ENCODE measurements around the gene FOXRED1.
"Not testable (repeated sequence)": the region's sequence is repeated elsewhere in the genome, so short reads cannot be mapped to it uniquely, and the experiment has no call there.

Gene FOXRED1

DNA sequence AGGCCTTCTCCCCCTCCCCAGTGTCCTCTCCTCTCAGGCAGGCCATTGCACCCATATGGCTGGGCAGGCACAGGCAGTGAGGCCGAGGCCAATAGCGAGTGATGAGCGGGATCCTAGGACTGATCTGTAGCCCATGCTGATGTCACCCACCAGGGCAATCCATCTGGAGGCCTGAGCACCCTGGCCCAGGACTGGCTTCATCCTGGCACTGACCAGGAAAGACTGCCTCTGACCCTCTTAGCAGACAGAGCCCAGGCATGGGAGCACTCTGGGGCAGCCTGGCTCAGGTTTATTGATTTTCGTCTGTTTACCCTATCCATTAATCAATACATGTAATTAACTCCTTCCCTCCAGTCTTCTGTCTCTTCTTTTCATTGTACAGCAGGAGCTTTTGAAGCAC lies 8.8 kb downstream of the FOXRED1 start:
- DNase-seq, result no peak

DNA sequence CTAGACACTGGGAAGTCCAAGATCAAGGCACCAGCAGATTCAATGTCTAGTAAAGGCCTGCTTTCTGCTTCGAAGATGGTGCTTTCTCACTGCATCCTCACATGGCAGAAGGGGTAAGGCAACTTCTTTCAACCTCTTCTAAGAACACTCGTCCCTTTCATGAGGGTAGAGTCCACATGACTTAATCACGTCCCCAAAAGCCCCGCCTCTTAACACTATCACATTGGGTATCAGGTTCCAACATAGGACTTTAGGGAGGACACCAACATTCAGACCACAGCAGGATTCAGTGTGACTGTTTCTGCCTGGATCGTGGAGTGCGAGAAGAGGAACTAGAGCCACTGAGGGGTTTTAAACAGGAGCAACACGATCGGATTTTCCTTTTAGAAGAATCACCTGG lies 10.2 kb downstream of the FOXRED1 start:
- DNase-seq, result no peak

DNA sequence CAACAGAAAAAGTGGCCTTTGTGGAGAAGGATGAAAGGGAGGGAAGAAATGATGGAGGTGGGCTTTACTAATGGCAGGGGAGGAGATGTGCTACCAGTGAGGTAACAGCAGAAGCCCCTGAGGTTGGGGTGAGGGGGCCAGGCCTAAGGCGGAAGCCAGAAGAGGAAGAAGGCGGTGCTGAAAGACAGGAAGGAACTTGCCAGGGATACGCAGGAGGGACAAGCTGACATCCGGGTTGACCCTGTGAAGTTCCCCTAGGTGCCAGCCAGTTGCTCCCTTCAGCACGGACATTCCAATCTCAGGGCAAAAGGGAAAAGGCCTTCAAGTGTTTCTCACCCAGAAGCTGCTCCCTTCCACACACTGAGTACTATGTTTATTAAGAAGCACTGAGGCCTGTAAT lies 11.6 kb downstream of the FOXRED1 start:
- no peak for DNase-seq

DNA sequence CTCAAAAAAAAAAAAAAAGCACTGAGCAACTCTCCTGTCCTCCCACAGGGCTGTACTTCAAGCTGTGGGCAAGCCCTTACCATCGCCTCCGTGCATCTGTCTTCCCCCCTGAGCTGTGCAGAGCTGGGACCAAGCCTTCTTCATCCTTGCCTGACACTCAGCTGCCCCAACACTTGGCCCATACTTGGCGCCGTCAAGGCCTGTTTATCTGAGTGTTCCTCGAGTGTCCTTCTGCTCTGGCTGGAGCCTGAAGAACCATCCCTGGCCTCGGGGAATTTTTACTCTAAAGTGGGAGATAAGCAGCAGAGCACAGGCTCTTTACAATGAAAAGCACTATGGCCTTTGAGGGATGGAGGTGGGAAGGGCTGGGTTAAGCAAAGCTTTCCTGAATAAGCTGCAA lies 12.3 kb downstream of the FOXRED1 start:
- DNase-seq, result no peak

DNA sequence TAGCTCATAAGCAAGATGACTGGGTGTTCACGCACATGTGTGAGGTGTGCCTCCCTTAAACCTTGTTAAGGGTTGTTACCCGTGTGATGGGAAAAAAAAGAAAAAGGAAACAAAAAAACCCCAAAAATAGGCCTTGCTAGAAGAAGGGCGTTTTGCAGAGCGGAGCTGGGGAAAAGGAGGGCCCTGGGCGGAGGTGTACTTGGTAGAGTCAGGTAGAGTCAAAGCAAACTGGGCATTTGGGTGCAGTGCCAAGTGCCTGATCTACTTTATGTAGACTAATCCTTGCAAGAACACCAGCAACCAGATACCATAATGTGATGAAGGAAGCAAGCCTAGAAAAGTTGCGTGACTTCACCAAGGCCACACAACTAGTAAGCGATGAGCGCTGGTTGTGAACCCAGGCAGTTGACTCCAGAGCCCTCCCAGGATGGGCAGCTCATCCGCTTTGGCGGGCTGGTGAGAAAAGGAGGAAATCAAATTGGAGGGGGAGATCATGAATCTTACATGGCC lies 12.8 kb downstream of the FOXRED1 start:
- DNase-seq, result no peak

DNA sequence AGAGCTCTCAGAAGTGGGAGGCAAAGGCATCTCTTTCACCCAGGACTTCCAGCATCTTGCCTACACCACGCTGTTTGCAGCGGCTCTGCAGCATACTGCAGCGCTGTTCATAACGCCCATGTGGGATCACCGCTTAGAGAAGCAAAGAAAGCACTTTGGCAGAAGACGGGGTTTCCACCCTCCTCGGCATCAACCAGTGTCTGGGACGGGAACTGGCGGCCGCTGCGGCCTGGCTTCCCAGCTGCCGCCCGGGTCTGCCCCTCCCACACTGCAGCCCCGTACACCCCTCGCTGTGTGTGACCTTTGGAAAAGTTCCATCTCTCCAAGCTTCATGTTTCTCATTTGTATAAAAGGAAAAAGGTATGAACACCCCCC lies 13.4 kb downstream of the FOXRED1 start:
- peak; percentile 33 to 42 for DNase-seq

DNA sequence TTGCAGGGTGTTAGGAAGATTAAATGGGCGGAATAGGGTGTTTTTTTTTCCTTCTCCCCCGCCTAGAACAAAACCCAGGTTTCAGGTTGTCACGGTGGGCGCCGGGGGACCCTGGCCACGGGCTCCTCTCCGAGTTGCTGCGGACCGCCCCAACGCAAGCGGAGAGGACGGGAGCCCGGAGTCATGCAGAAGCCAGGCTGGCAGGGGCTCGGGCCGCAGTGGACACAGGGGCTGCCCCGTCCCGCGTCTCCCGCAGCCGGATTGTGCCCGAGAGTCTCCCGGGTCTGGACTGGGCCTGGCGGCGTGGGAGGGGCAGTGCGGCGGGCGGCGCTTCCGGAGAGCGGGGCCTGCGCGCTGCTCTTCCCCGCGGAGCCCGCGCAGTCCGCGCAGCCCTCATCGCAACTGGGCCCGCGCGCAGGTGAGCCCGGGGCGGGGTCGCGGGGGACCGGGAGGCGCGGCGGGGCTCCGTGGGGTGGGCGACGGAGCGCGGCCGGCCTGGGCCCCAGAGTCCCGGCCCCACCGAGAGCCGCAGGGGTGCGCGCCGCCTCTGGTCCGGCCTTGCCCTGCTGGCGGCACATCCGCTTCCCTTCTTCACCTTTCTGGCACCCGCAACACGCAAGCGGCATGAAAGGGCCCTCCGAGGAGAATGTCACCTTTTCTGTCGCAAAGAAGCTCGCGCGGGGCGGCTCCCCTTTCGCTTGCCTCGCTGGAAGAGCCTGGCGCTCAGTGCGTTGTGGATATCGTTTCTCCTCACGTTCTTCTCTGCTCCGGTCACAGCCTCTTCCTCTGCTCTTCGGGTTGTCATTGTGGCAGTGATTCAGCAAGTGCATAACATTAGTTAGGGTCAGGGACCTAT lies 14.0 kb downstream of the FOXRED1 start, which contains the start of gene TIRAP:
Gene TIRAP (plus strand): TSS at position 358 of the 856 bp plus-strand sequence. CDS start 7,802 bp downstream, outside the sequence.
- peak; percentile 24 to 66 for DNase-seq

DNA sequence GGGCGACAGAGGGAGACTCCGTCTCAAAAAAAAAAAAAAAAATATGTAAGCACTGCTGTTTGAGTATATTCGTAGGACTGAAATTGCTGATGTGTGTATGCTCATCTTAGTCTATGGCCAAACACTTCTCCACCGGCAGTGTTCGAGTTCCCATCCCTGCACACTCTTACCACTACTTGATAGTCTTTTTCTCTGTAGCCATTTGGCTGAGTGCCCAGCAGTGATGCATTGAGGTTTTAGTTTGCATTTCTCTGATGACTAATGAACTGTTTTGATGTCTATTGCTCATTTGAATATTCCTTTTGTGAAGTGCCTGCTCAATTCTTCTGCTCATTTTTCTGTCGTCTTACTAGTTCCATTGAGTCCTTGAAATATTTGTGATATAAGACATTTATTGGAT lies 15.9 kb downstream of the FOXRED1 start:
- DNase-seq, result no peak

DNA sequence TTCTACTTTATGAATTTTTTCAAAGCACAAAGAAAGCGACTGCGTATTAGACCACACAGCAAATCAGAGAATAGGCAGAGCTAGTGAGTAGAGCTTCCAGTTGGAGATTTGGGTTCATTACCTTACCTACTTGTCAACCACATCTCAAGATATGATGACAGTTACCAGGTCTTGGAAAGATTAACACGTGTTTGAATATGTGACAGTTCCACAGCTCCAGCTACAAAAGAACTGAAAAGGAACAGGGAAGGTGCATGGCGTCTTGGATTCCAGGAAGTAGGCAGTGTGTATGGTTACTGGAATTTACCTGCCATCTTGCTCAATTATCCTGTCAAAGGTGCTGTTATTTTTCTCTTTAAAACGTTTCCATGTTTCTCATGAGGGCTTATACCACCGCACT lies 19.3 kb downstream of the FOXRED1 start:
- no peak for DNase-seq

DNA sequence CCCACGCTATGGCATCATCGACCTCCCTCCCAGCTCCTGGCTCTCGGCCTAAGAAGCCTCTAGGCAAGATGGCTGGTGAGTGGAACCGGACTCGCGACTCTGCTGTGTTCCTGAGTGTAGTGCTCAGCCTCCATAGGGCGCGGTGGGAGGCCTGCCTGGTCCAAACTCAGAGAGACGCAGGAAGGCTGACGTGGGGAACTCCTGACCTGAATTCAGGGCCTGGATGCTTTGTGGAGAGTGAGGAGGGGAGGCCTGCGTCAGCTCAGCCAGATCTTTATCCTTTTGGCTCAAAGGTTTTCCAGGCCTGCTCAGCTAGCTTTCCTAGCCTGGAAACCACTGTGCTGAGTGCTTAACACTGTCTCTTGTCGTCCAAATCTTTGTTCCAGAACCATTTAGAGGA lies 21.9 kb downstream of the FOXRED1 start:
- no peak for DNase-seq

DNA sequence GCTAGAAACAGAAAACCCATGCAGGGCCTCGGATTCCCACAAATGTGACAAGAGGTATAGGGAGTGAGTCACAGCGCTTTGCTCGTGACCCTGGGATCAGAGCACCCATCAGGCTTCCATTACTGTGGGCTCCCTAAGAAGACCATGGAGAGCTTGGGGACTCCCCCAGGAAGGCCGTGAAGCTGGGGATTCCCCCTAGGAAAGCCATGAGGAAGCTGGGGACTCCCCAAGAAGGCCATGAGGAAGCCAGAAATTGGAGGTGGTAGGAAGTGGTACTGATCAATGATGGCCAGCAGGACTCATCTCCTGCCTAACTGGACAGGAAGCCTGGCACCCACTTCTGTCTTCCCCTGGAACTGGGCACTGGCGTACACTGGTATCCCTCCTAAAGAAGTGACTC lies 24.8 kb downstream of the FOXRED1 start:
- DNase-seq, result no peak

DNA sequence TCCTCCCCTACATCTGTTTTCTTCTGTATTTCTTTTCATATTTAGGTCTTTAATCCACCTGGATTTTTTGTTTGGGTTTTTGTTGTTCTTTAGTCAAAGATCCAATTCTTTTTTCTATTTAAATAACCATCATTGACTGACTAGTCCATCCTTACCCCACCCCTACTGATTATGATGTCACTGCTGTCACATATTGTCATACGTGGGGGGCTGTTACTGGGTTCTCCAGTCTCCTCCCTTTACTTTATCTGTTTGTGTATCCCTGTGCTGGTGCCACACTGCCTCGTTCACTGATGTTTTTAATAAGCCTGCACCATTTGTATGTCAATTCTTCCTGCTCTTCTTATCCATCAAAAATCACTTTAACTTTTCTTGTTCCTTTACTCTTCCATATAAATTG lies 28.1 kb downstream of the FOXRED1 start:
- DNase-seq, result no peak

DNA sequence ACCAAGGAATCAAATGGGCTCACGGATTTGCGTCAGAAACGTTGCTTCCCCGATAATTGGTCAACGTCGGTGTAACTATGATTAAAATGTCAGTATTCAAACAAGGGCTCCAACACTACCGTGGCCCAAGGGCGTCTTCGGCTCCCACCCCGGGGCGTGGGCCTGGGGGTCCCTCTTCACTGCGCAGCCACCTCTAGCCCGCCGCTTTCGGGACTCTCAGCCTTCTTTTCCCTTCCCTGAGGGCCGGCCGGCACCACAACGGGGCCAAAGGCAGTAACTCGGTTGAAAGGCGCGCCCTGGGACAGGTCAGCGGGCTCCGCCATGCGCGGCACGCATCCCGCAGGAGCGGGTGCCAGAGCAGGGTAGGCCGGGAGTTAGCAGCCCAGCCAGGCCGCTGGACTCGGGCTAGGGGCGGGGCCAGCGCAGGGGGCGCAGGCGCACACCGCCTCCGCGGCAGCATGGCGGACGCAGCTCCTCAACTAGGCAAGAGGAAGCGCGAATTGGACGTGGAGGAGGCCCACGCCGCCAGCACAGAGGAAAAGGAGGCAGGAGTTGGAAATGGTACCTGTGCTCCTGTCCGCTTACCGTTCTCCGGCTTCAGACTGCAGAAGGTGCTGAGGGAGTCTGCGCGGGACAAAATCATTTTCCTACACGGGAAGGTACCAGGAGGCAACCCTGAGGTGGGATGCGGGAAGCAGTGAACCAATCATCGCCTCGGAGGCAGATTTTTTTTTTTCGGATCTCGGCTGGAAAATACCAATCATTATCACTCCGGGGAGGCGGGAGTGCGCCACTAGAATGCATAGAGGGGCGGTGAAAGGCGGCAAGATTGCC lies 34.9 kb downstream of the FOXRED1 start, which contains the start of gene DCPS:
Gene DCPS (plus strand): TSS at position 438 of the 834 bp plus-strand sequence. CDS start 21 bp downstream, at position 459.
- peak; percentile 78 to 87 for DNase-seq

DNA sequence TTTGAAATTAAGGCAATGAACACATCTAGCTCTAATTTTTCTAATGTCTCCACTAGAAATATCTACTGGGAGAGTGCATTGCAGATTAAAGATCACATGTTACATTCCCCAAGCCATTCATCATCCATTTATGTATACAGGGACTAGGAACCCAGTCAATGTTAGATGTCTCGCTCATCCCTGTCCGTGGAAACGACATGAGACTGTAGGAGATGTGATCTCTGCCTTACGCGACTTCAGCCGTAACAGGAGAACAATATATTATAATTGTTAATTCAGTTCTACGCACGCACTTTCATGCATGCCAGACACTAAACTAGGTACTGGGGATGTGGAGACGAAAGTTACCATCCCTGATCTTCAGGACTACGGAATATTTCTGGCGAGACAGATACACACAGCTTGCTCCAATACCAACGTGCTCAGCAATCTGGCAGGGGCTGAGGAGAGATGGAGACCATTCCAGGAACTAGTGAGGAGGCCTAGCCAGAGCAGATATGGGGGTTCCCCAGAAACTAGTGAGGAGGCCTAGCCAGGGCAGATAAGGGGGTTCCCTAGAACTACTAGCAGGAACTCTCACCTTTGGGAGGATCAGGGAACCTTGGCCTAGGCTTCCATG lies 35.6 kb downstream of the FOXRED1 start:
- peak in 1 of 2 donors; percentile 72 for DNase-seq

DNA sequence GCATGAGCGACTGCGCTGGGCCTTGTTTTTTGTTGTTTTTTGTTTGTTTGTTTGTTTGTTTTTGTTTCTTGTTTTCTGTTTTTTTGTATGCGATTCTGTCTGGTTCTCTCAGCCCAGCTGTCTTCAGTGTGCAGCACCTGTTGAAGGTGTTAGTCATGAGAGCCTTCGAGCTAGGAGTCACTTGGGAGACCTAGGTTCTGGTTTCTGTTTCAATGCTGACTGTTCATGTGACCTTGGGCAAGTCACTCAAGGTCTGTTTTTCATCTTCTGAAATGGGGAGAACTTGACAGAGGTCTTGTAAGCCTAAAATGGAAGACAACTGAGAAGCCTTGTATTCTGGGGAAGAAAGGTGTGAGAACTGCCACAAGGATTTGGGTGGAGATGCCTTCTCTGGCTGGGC lies 36.7 kb downstream of the FOXRED1 start:
- no peak for DNase-seq

DNA sequence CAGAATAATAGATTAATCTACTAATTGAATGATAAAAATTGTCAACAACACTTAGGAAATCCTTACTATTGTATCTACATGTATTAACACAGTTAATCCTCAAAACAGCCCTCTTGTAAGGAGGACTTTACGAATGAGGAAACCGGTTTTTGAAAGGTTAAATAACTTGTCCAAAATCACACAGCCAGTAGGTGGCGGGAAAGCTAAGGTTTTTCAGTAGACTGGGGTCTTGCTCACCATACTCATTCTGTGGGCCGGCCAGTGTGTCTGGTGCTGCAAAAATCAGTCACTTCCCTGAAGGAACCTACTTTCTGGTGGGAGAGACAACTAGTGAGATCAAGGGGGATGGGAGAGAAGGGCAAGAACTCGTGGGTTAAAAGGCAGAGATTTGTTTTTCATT lies 38.8 kb downstream of the FOXRED1 start:
- peak in 1 of 2 donors; percentile 29 for DNase-seq

DNA sequence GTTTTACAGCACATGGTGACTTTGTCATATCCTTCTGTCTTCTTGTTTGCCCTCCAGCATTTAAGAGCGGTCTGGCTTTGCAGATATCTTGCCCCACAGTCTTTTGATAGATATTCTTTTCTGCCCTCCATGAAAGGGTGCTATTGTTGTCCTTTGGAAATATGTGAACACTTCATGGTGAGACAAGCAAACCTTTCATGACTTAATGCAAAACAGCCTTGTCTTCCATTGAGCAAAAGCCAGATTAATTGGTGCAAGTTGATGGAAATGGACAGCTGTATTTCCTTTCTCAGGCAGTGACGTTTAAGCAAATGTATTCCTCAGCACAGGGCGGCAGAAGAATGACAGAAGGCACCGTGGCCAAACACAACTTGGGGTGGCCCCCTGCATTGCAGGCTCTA lies 39.3 kb downstream of the FOXRED1 start:
- peak in 1 of 2 donors; percentile 42 for DNase-seq

DNA sequence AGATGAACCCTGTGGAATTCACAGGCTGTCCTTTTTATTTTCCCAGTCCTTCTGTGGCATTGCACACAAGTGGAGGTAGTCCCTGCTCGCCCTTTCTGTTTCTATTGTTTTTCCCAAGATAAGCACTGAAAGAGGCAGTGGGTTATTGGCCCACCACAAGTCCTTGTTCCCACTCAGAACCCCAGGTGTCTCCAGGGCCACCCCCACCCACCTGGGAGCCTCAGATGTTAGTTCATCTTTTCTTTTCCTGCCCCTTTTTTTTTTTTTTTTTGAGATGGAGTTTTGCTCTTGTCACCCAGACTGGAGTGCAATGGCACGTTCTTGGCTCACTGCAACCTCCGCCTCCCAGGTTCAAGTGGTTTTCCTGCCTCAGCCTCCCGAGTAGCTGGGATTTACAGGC lies 39.8 kb downstream of the FOXRED1 start:
- not testable (repeated sequence) for DNase-seq

DNA sequence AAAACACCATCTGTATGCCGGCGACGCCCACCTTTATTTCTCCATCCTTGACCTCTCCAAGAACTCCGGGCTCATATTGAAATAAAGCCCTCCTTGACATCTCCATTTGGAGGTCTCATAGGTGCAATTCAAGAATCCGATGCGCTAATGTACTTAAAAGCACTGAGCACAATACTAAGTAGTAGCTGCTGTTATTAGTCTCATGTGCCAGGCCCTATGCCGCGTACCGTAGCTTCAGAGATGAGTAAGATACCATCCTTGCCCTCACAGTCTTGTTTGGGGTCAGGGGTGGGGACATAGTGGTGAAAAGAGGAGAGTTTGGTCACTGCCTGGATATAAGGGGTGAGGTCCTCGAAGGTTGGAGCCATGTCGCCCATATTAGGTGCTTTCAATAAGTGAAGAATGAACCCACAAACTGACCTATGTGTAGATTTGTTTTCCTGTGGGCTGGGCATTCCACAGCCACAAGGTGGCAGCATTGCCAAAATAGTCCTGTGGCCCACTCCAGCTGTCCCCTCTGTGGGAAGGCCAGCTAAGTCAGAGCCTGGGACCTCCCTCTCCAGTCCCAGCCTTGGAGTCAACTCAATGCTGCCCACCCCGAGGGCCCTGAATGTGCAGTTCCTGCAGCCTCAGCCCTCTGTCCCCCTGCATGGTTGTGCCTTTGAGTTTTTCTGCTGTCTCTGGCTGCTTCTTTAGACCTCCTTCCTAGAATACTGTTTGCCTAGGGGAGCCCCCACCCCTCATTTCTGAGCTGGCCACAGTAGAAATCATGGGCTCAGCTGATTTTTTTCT lies 41.4 kb downstream of the FOXRED1 start:
- DNase-seq, result peak; percentile 48 to 77

DNA sequence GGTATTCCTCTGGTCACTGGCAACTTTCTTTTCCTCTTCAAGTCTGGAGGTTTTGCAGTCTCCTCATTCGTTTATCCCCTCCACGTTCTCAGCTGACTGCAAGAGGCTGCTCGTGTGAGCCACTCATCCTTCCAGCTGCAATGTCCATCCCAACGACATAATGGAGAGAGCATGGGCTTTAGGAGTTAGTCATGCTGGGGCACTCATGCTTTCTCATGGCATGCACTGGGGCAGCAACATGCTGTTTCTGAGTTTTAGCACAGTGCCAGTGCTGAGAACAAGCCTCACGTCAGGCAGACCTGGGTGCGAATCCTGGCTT lies 42.0 kb downstream of the FOXRED1 start:
- DNase-seq, result no peak

DNA sequence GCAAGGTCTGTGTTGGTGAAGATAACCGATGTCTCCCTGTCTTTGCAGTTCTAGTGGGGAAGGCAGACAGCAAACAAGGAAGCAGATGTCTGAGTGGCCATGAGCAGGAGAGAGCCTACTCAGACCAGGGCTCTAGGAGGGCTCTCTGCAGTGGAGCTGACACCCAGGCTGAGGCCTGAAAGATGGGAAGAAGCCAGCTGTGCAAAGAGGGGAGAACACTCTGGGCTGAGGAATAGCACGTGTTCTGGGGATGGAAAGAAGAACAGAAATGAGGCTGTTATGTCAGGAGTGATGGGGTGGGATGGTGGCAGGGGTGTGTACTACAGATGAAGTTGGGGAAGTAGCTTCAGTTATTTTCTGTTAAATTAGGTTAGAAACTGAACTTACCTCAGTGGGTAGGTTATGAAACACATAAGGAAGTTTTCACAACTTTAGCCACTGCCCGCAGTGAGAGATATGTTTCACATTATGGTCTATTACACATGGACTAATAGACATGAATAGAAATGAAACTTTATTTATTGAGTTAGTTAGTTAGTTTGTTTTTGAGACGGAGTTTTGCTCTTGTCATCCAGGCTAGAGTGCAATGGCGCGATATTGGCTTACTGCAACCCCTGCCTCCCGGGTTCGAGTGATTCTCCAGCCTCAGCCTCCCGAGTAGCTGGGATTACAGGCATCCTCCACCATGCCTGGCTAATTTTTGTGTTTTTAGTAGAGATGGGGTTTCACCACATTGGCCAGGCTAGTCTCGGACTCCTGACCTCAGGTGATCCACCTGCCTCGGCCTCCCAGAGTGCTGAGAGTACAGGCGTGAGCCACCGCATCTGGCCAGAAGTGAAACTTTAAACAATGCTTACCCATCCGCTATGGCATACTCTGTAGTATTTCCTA lies 42.7 kb downstream of the FOXRED1 start:
- DNase-seq, result no peak
